ENCODE measurements around the gene ZBTB1. TPM values are rescaled to one million over a fixed set of nuclear protein-coding genes. Genes with fewer than 3 reads are reported as not detected.
"Not testable (repeated sequence)": the region's sequence is repeated elsewhere in the genome, so short reads cannot be mapped to it uniquely, and the experiment has no call there.

The ZBTB1 gene
- total RNA-seq, 1 experiment from 2014 or later = 37.8 TPM

GRCh38 chr14:64516969-64517368 lies 12.4 kb downstream of the ZBTB1 start:
- Histone ChIP-seq H3K23me2 (ENCODE audit: insufficient read length, low read depth, low read length, poor library complexity, severe bottlenecking) (no peaks in the 10 kb centered on the region), H2AK5ac (ENCODE audit: insufficient read length, low read length) (no peak overlapping the region), H4K91ac (ENCODE audit: insufficient read length, low read depth, low read length) (no peak overlapping the region), H3T11ph (ENCODE audit: low read length) (no peak overlapping the region), H3K9ac (ENCODE audit: extremely low read depth, insufficient read length, low read length) (no peak overlapping the region), H4K20me1 (ENCODE audit: control insufficient read depth, insufficient read depth, insufficient read length) (no peaks in the 10 kb centered on the region), H3K14ac (ENCODE audit: insufficient read depth, low read length) (no peak overlapping the region), H3K27ac (ENCODE audit: insufficient read length, low read depth, low read length) (no peak overlapping the region), H3K4ac (ENCODE audit: low read depth, low read length) (no peak overlapping the region), H3K4me1 (ENCODE audit: insufficient read depth, low read length) (no peaks in the 10 kb centered on the region), H3K79me1 (ENCODE audit: insufficient read depth, low read depth, low read length, poor library complexity, severe bottlenecking) (peaks cover 3% of the 10 kb centered on the region), H2AFZ (ENCODE audit: low read length) (no peak overlapping the region), H3K18ac (ENCODE audit: insufficient read length, low read depth, low read length) (no peak overlapping the region), H3K4me2 (ENCODE audit: insufficient read depth, insufficient read length, low read length) (no peak overlapping the region), H3K23ac (ENCODE audit: insufficient read length, low read depth, low read length) (no peak overlapping the region), H2BK15ac (ENCODE audit: low read depth, low read length) (no peak overlapping the region), H2BK12ac (ENCODE audit: insufficient read length, low read depth, low read length) (no peak overlapping the region), H3K79me2 (ENCODE audit: insufficient read depth, low read length) (peaks cover 14% of the 10 kb centered on the region; the same call in 1 of the 2 replicates), H2BK20ac (ENCODE audit: low read depth, low read length, poor library complexity, severe bottlenecking) (no peak overlapping the region), H3K56ac (ENCODE audit: insufficient read length, low read depth, low read length) (no peak overlapping the region), H4K8ac (replicated peaks; ENCODE audit: insufficient read length, low read depth, low read length) (no peak overlapping the region), H2BK120ac (ENCODE audit: low read depth, low read length, poor library complexity, severe bottlenecking) (no peak overlapping the region), H4K5ac (ENCODE audit: insufficient read length, low read depth, low read length) (no peak overlapping the region), H3K27me3 (ENCODE audit: insufficient read depth, low read length) (no peaks in the 10 kb centered on the region), H3K9me3 (ENCODE audit: control insufficient read depth, low read depth, low read length) (no peaks in the 10 kb centered on the region), H2BK5ac (ENCODE audit: insufficient read length, low read length) (no peak overlapping the region)
- Mint-ChIP-seq H3K27me3 (ENCODE audit: low read depth) (no peaks in the 10 kb centered on the region), H3K4me1 (no peaks in the 10 kb centered on the region), H3K27ac (no peak overlapping the region), H3K36me3 (ENCODE audit: insufficient read depth in 1 of 3, low read depth in 3 of 3) (peaks cover 0 to 2% (median 0%) of the 10 kb centered on the region in 3 experiments; a peak in 2 of 7 replicates), H3K4me3 (no peak overlapping the region), H3K9me3 (no peaks in the 10 kb centered on the region)
- WGBS (ENCODE audit: extremely low coverage, insufficient read length, low lambda C conversion rate) = no CpG with 5 or more reads among the region's 1 CpG
- TF ChIP-seq, protein P1, sequence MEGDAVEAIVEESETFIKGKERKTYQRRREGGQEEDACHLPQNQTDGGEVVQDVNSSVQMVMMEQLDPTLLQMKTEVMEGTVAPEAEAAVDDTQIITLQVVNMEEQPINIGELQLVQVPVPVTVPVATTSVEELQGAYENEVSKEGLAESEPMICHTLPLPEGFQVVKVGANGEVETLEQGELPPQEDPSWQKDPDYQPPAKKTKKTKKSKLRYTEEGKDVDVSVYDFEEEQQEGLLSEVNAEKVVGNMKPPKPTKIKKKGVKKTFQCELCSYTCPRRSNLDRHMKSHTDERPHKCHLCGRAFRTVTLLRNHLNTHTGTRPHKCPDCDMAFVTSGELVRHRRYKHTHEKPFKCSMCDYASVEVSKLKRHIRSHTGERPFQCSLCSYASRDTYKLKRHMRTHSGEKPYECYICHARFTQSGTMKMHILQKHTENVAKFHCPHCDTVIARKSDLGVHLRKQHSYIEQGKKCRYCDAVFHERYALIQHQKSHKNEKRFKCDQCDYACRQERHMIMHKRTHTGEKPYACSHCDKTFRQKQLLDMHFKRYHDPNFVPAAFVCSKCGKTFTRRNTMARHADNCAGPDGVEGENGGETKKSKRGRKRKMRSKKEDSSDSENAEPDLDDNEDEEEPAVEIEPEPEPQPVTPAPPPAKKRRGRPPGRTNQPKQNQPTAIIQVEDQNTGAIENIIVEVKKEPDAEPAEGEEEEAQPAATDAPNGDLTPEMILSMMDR (conservative IDR thresholded peaks at IDR 0.05) = no peak
- no peak for DNase-seq

GRCh38 chr14:64517667-64518066 lies 13.1 kb downstream of the ZBTB1 start:
- not testable (repeated sequence) for H2BK12ac ChIP-seq (ENCODE audit: insufficient read length, low read depth, low read length); H3K4me3 Mint-ChIP-seq; H3K23ac ChIP-seq (ENCODE audit: insufficient read length, low read depth, low read length); H3K27ac Mint-ChIP-seq; H3K9me3 Mint-ChIP-seq; H3K27ac ChIP-seq (ENCODE audit: insufficient read length, low read depth, low read length); H3K4me1 ChIP-seq (ENCODE audit: insufficient read depth, low read length); H3K23me2 ChIP-seq (ENCODE audit: insufficient read length, low read depth, low read length, poor library complexity, severe bottlenecking); H2BK5ac ChIP-seq (ENCODE audit: insufficient read length, low read length); H4K91ac ChIP-seq (ENCODE audit: insufficient read length, low read depth, low read length); H3K27me3 Mint-ChIP-seq (ENCODE audit: low read depth); H4K5ac ChIP-seq (ENCODE audit: insufficient read length, low read depth, low read length); DNase-seq; H2BK20ac ChIP-seq (ENCODE audit: low read depth, low read length, poor library complexity, severe bottlenecking); H3K4me1 Mint-ChIP-seq; H3K56ac ChIP-seq (ENCODE audit: insufficient read length, low read depth, low read length); H3K4ac ChIP-seq (ENCODE audit: low read depth, low read length); H2AK5ac ChIP-seq (ENCODE audit: insufficient read length, low read length); H3K4me2 ChIP-seq (ENCODE audit: insufficient read depth, insufficient read length, low read length); H4K20me1 ChIP-seq (ENCODE audit: control insufficient read depth, insufficient read depth, insufficient read length); H3K79me1 ChIP-seq (ENCODE audit: insufficient read depth, low read depth, low read length, poor library complexity, severe bottlenecking); H3K36me3 Mint-ChIP-seq (ENCODE audit: insufficient read depth in 1 of 3, low read depth in 3 of 3); H3K9ac ChIP-seq (ENCODE audit: extremely low read depth, insufficient read length, low read length); H4K8ac ChIP-seq (replicated peaks; ENCODE audit: insufficient read length, low read depth, low read length); H3T11ph ChIP-seq (ENCODE audit: low read length); H3K27me3 ChIP-seq (ENCODE audit: insufficient read depth, low read length); H3K9me3 ChIP-seq (ENCODE audit: control insufficient read depth, low read depth, low read length); H3K18ac ChIP-seq (ENCODE audit: insufficient read length, low read depth, low read length); H2AFZ ChIP-seq (ENCODE audit: low read length); H3K14ac ChIP-seq (ENCODE audit: insufficient read depth, low read length); H2BK120ac ChIP-seq (ENCODE audit: low read depth, low read length, poor library complexity, severe bottlenecking); H2BK15ac ChIP-seq (ENCODE audit: low read depth, low read length)
- WGBS (ENCODE audit: extremely low coverage, insufficient read length, low lambda C conversion rate) = no CpG with 5 or more reads among the region's 6 CpGs
- peaks cover 11% of the 10 kb centered on the region; the same call in 1 of the 2 replicates for H3K79me2 ChIP-seq (ENCODE audit: insufficient read depth, low read length)
